Activated CD8-positive, alpha-beta memory T cell treated with anti-CD3 and anti-CD28 coated beads, Interleukin-2, amount 50 U/mL, for 48 hours (primary cell): Measurements from ENCODE around the gene HGS.

ENCODE experiments used
- DNase-seq: peaks from one replicate; pipeline ENCODE4 v3.0.0-alpha.2; 2020

The HGS gene

DNA sequence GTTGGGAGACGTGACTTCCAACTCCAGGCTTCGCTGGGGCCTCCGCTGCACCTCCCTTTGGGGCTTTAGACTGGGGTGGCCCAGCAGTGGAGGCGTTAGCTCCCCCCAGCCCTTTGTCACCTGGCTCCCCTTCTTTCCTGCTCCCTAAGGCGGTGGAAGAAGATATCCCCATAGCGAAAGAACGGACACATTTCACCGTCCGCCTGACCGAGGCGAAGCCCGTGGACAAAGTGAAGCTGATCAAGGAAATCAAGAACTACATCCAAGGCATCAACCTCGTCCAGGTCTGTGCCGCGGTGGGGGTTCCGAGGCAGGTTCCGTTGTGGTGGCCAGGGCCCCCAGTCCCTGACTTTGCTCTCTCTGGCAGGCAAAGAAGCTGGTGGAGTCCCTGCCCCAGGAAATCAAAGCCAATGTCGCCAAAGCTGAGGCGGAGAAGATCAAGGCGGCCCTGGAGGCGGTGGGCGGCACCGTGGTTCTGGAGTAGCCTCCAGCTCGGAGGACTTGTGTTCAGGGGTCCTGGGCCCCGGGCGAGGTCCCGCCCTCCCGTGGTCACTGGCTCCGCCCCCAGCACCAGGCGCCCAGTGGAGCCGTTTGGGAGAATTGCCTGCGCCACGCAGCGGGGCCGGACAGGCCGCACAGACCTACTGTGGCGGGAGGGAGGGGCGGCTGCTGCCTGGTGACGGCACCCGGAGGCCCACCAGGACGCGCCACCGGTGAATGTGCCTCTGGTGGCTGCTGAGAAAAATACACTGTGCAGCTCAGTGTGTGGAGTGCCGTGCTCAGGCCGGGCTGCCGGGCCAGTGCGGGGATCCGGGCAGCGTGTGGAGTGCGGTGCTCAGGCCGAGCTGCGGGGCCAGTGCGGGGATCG lies 23.2 kb downstream of the HGS start:
- no peak for DNase-seq

DNA sequence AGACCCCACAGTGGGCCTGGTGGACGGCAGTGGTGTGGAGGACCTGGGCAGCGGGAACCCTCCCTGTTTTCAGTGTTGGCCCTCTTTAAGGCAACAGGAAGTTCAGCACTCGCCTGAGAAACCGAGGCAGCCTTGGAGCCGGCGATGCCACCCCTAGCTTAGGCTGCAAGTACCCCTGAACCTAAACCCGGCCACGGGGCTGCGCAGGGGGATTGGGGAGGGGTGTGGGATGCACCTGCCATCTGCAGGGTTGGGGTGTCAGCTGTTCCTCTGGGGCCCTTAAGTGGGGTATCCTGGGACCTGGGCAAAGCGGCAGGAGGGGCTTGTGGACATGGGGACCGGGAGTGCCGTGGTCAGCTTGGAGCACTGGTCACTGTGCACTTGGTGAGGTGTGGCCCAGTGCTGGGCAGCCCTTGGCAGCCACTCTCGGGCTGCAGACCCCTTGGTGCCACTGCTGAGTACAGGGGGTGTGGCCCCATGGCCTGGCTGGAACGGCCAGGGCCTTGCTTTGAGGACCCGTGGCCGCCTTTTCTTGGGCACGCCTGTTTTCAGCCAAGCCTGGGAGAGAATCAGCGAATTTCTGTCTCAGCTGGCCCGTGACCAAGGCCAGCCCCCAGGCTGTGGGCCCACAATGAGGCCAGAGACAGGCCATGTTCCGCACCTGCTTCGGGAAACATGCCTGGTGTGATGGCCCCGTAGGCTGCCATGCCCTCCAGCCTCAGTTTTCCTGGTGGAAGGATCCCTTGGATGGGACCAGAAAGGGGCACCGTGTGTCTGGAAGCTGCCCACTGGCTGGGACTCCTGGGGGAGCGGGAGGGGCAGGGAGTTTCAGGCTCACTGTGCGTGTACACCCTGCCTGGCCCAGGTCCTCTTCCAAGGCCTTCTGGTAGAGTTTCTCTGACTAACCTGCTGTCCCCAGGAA lies 24.2 kb downstream of the HGS start:
- DNase-seq: no peak

DNA sequence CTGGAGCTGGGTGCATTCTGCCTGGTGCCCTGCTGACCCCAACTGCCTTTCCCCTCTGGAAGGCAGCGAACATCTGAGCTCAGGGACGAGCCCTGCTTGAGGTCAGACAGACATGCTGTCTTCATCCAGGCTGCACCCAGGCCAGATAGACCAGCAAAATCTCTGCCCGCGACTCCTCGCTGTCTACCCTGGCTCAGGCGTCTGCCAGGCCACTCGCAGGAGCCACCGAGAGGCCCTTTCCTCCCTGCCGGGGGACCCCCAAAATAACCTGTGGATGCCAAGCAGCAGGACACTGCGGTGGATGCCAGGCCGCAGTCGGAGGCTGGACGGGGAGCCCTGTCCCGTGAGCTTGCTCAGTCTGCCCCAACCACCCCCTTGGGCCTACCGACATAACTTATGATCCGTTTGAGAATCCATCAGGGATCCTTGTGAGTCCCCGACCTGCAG lies 25.0 kb downstream of the HGS start:
- no peak for DNase-seq

DNA sequence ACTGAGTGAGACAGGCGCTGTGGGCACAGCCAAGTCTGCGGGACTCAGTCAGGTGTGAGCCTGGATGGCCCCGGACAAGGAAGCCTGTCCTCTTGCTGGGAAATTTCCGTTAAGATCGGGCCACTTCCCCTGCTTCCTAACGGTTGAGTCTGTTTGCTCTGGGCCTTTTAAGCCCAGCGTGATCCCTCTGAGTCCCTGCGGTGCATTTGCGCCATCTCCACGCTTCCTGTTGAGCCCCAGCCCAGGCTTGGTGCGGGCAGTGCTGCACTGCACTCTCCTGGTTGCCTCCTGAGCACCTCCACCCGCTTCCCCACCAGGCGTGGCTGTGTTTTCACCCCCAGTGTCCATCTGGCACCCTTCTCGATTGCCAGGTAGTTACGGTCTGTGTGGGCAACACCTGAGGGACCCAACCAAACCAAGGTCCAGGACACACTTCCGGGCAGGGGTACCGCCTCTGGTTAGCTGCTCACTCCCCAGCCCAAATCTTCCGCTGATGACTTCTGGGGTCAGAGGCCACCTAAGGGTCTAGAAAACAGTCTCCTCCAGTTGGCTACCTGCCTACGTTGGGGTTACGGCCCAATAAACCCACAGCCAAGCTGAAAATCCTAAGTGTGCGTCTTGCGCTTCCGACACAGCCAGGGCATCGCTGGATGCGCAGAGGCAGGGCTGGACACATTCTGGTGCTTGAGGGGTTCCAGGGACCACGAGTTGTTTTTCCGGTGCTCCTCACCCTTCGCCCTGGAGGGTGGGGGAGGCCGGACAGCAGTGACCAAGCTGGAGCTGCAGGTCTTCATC lies 26.9 kb downstream of the HGS start:
- DNase-seq: peak; percentile 64

DNA sequence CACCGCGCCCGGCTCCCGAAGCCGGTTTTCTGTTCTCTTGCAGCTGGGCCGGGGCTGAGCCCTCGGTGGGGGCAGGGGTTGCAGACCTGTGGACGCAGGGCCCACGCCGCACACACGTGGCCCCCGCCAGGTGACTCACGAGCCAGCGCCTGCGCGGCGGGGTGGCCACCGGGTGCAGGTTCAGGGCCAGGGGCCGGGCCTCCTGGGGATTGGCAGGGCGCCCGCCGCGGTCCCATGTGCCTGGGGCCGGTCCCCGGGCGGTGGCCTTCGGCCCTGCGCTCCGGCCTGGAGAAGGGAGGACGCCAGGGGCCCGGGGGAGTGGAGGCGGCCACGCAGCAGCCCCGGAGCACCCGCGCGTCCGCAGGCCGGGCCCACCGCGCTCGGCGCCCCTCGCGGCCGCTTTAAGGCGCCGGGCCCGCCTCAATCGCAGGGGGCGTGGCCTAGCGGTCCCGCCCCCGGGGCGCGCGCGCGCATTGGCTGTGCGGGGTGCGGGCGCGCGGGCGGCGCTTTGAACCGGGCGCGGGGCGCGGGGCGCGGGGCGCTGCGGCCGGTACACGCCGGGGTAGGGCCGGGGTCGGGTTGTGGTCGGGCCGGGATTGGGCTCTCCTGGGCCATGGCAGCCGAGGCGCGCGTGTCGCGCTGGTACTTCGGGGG lies 28.1 kb downstream of the HGS start, which contains the start of gene SLC25A10:
TSS of gene SLC25A10 (plus strand) at position 471 of the 654 bp plus-strand sequence. CDS start at position 614, 143 bp downstream.
- DNase-seq: peak; percentile 91

DNA sequence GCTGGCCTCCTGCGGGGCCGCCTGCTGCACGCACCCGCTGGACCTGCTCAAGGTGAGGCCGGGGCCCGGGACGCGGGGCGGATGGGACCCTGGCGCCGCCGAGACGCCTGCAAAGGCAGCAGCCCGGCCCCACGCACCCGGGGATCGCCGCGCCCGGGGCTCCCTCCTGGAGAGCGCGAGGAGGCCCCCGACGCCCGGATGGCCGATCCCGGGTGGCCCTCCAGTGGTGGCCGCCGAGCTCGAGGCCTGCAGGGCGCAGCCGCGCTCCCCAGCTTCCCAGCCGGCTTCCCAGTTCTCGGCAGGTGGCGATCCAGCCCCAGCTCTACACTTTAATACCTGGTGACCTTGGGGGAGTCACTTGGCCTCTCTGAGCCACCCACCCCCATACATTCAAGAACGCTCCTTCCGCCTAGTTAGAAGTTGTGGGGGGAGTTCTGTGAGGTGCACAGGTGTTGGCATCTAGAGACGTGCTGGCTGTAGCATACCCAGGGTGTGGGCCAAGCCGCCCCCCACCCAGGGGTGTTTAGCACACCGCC lies 28.7 kb downstream of the HGS start:
- no peak for DNase-seq

DNA sequence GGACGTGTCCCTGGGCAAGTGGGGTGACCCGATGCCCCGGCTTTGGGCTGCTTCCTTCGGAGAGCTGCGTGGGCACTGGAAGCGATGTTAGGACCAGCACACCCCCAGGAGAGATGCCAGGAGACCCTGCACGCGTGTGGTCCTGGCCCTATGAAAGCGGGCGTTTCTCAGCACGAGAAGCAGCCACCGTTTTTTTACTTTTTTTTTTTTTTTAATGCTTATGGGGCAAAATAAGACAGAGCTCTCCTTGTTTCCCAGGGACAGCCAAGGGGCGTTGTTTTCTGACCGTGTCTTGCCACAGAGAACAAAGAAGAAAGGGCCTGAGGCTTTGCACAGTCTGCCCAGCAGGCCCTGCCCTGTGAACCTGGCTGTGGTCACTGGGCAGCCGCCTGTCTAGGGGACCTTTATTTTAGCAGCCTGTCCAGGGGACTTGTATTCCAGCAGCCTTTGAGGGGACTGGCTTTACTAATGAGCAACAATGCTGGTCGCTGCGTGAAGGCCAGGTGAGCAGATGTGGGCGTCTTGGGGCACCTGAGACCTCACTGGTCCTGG lies 29.3 kb downstream of the HGS start:
- no peak for DNase-seq

DNA sequence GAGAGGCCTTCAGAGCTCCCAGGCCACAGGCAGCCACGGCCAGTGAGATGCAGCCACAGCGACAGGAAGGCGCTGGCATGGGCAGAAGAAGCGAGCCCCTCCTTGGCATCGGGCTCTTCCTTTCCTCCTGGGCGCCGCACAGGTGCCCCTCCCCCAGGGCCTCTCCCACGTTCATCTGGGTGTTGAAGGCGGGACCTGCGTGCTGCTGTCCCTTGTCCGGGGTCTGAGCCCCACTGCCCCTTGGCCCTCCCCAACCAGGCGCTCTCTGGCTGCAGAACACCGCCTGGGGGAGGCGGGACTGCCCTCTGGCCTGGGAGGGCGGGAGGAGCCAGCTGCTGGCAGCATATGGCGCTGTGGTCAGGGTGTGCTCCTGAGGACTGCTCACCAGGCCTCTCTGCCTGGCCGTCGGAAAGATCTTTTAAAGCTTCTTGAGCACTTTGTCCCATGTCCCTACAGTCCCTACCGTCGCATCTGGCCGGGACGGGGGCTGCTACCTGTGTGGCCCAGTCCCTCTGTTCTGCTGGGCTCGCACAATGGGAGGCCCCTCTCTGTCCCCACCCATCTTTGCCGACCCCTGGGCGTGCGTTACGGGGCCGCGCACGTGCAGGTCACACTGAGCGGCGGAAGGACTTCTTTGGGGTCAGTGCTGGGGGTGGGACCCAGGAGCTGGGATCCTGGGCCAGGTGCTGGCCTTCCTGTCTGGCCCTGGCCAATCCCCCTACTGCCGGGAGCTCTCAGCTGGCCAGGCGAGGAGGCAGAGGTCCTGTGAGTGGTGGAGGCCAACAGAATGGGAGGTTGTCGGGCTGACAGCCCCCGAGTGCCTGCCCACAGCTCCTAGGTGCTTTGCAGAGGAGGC lies 30.0 kb downstream of the HGS start:
- no peak for DNase-seq

DNA sequence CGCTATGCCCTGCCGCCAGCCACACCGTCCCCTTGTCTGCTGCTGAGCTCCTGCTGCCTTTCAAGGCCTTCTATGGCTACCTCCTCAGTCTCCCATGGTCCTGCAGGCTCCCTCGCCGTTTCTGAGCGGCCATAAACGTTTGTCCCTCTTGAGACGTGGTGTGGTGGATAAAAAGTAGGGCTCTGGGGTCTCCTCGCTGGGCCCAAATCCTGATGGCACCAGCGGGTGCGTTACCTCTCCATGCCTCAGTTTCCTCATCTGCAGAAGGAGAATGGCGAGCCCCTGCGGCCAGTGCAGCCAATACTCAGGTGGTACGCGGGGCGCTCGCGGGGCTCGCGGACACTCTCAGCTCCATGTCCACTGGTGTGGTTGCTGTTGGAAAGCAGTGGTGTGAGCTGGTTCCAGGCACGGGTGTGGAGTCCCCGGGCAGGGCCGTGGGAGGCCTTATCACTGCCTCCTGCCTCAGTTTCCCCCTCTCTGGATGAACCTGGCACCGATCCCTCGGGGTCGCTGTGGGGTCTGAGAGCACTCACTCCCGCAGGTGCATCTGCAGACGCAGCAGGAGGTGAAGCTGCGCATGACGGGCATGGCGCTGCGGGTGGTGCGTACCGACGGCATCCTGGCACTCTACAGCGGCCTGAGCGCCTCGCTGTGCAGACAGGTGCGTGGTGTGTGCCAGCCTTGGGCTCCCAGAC lies 30.7 kb downstream of the HGS start:
- no peak for DNase-seq

DNA sequence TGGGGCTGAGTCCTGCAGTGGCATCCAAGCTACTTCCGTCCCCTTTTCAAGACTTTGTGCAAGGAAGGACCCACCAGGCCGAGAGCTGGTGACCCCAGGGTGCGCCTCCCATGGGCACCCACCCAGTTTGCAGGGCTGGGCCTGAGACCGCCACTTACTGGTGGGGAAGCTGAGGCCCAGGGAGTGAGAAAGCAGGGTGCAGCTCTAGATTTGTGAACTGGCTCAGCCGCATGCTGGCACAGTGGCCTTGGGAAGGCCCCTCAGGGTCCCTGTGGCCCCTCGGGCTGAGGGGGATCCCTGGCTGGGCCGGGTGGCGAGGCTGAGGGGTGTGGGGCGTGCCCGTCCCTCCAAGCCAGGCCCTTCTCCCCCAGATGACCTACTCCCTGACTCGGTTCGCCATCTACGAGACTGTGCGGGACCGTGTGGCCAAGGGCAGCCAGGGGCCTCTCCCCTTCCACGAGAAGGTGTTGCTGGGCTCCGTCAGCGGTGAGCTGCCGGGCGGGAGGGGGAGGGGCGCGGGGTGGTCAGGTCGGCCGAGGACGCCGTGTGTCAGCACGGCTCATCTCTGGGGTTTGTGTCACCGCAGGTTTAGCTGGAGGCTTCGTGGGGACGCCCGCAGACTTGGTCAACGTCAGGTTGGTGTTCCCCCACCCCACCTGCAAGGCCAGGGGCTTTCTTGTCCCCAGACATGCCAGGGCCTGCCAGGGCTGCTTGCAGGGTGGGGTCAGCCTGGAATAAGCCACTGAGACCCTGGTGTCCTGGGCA lies 31.5 kb downstream of the HGS start:
- DNase-seq: no peak

DNA sequence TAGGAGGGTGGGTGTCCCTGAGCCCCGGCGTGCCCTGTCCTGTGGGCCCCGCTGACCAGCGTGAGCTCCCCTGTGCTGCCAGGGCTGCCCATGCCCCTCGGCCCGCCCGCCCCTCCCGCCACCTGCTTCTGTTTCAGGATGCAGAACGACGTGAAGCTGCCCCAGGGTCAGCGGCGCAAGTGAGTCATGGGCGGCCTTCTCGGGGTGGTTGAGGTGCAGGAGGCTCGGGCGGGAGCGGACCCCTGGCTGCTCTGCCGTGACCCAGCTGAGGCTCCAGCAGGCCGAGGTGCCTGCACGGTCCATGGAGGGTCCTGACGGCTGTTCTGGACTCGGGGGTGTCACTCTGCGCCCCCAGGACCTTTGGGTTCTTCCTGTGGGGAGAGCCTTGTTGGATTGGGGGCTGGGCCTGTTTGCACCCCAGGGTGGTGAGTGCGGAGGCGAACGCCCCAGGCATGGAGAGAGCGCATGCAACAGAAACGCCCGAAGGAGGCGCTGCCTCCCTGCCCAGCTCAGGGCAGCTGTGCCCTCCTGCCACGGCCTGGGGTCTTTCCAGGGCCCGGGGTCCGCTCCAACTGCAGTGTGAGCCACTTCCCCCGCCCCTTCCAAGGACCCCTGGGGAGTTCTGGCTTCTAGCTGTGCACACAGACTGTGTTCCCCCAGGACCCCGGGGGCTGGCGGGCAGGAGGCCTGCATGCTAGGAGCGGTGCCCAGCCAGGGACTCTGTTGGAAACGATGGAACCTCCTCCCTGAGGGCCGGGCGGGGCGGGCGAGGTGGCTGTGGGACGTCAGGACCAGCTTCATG lies 32.3 kb downstream of the HGS start:
- DNase-seq: no peak

DNA sequence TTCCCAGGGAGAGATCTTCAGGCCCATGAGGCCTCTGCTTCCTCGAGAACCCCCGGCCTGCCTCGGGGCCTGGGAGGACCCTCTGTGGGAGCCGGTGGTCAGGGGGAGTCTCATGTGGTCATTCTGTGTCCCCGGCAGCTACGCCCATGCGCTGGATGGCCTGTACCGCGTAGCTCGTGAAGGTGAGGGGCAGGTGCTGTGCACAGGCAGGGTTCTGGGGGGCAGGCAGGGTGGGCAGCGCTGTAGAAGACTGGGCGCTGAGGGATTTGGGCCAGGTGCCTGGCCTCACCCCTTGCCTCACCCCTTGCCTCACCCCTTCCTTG lies 32.8 kb downstream of the HGS start:
- DNase-seq: no peak

DNA sequence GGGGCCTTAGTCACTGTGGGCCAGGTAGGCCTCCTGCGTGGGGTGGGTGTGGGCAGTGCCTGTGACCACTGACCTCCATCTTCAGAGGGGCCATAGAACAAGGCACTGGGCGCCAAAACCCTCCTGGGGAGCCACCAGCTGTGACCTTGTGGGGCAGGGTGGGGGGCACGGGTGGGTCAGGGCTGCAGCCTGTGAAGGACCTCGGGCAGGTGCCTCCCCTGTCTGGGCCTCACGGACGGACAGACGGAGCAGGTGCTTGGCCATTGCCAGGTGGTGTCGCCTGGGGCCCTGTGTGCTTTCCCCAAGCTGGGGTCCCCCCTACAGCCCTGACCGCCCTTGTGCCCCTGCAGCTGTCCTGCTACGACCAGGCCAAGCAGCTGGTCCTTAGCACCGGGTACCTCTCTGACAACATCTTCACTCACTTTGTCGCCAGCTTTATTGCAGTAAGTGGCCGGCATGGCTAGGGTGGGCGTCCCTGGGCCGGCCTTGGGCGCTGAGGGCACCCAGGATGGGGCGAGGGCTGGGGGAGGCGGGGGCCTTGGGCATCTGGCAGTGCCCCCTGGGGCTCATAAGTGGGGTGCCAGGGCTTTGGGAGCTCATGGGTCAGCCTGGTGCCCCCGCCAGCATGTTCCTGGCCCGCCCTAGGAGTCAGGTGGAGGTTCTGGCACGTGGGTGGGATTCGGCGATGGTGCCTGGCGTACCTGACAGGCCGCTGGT lies 33.4 kb downstream of the HGS start:
- no peak for DNase-seq

DNA sequence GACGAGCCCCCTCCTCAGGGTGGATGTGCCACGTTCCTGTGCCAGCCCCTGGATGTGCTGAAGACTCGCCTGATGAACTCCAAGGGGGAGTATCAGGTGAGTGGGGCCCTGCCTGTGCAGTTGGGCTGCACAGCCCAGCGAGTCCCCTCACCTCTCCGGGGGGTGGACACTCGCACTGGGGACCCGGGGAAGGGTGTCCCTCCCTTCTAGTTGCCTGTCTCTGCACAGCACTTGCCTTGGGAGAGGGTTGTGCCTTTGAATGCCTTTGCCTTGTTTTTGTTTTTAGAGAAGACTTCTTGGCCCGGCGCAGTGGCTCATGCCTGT lies 33.9 kb downstream of the HGS start:
- DNase-seq: no peak

DNA sequence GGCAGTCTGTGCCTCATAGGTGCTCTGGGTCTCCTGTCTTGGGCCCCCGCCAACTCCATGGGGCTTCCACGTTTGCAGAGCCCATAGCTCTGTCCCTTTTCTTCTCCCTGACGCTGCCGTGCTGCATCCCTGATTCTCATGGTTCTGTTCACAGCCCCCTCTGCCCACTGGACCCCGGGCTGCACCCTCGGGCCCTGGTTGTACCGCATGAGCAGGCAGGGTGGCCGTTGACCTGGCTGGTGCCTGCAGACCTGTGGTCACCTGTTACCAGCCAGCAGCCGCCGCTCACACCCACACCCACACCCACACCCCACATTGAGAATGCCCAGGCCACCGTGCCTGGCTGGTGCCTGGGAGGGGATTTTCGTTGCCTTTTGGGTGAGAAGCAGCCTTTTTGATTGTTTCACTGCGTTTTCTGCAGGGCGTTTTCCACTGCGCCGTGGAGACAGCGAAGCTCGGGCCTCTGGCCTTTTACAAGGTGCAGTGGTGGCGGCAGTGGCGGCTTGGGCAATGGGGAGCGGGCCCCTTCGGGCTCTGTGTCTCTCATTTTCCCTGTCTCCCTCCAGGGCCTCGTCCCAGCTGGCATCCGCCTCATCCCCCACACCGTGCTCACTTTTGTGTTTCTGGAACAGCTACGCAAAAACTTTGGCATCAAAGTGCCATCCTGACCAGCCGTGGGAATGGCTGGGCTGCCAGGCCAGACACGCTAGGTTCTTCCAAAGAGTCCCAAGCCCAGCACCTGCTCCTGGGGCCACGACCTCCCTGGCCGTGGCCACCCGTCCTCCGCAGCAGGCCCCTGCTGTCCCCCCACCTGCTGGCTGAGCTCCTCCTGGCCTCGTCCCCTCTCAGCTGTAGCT lies 35.8 kb downstream of the HGS start:
- DNase-seq: no peak

DNA sequence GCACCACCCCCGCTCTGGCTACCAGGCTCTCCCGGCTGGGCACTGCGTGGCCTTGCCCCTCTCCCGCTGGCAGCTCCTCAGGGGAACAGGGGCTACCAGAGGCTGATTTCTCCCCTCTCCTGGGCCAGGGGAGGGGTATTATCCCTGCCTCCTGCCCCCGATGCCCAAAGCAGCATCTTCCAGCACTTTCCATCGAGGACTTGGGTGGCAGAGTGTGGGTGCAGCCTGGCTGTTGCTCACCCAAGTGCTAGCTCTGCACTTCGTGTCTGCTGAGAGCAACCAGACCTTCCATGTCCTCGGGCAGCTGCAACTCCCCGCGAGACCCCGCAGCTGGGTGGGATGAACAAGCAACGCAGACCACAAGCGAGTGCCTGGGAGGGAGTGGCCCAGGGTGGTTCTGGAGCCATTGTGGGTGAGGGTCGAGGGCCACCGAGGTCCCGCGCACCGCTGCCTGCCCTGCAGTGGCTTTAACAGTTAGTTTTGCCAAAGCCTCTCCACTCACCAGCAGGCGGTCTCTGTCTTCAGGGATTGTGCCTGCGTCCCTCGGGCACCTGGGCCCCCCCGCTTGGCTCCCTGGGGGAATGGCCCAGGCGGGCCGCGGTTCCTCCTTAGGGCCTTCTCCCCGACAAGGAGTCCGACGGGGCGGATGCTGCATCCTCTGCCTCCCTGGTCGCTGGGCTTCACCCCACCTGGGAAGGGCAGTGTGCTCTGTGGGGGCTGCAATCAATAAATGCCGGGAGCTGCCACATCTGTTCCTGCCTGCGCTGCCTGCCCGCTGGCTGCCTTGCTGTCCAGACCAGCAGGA lies 36.7 kb downstream of the HGS start:
- DNase-seq: no peak
